Measurements from ENCODE around the gene IP6K3.

IP6K3 gene

GRCh38 chr6:33738879-33739278, 7.8 kb downstream of the IP6K3 start:
- DNase-seq, result no peak

- DNase-seq, result no peak
Observed at GRCh38 chr6:33738153-33738552, 8.6 kb downstream of the IP6K3 start.

- no peak for DNase-seq
Observed at GRCh38 chr6:33737267-33738026, 9.3 kb downstream of the IP6K3 start.

GRCh38 chr6:33735216-33735615, 11.5 kb downstream of the IP6K3 start:
- no peak for DNase-seq

- DNase-seq, result no peak
Observed at GRCh38 chr6:33733709-33734007, 13.0 kb downstream of the IP6K3 start.

GRCh38 chr6:33732817-33733708, 13.6 kb downstream of the IP6K3 start:
- no peak for DNase-seq

- DNase-seq, result no peak
Observed at GRCh38 chr6:33732385-33732784, 14.3 kb downstream of the IP6K3 start.

- no peak for DNase-seq
Observed at GRCh38 chr6:33731751-33732282, 14.9 kb downstream of the IP6K3 start.

- DNase-seq, result no peak
Observed at GRCh38 chr6:33731035-33731434, 15.7 kb downstream of the IP6K3 start.

- DNase-seq, result no peak
Observed at GRCh38 chr6:33730611-33731010, 16.1 kb downstream of the IP6K3 start.

GRCh38 chr6:33729059-33729458, 17.6 kb downstream of the IP6K3 start:
- no peak for DNase-seq

- DNase-seq, result no peak
Observed at GRCh38 chr6:33728438-33728837, 18.3 kb downstream of the IP6K3 start.

- DNase-seq, result no peak
Observed at GRCh38 chr6:33727932-33728331, 18.8 kb downstream of the IP6K3 start.

- no peak for DNase-seq
Observed at GRCh38 chr6:33727126-33727525, 19.6 kb downstream of the IP6K3 start.

GRCh38 chr6:33726696-33727095, 20.0 kb downstream of the IP6K3 start:
- DNase-seq, result no peak

GRCh38 chr6:33725891-33726673, 20.6 kb downstream of the IP6K3 start:
- no peak for DNase-seq

- no peak for DNase-seq
Observed at GRCh38 chr6:33725222-33725621, 21.5 kb downstream of the IP6K3 start.

GRCh38 chr6:33724102-33725023, 22.3 kb downstream of the IP6K3 start:
- DNase-seq, result no peak

GRCh38 chr6:33723371-33724085, 23.2 kb downstream of the IP6K3 start:
- no peak for DNase-seq

- DNase-seq, result no peak
Observed at GRCh38 chr6:33722103-33722623, 24.5 kb downstream of the IP6K3 start.

GRCh38 chr6:33721508-33721907, 25.2 kb downstream of the IP6K3 start:
- DNase-seq, result no peak

All from NCI-H2081 treated with DMSO at 0.1 percent for 48 hours (cell line).